Mucosa of descending colon (tissue), 3 donors: ENCODE measurements around the gene CTAG1A. TPM values are rescaled to one million over a fixed set of nuclear protein-coding genes. Genes with fewer than 3 reads are reported as not detected.
"Not testable (repeated sequence)": the region's sequence is repeated elsewhere in the genome, so short reads cannot be mapped to it uniquely, and the experiment has no call there.

Experiments
- ATAC-seq: fragments of 200-7000 bp; cut with Tn5 transposase; one replicate; pipeline ENCODE4 v1.9.1; 2020; ENCODE audit warnings: mild to moderate bottlenecking, moderate library complexity
- DNase-seq, 3 donors: peaks; one replicate each; pipeline ENCODE4 v3.0.0-alpha.2; 2020
- H3K36me3 ChIP-seq: fragments of 200-600 bp; one replicate; pipeline ENCODE4 v1.8.0; 2021; ENCODE audit warnings: low read depth, mild to moderate bottlenecking
- H3K4me1 ChIP-seq: fragments of 200-600 bp; one replicate; pipeline ENCODE4 v1.8.0; 2021; ENCODE audit warnings: low read depth, mild to moderate bottlenecking
- H3K4me3 ChIP-seq: fragments of 200-600 bp; one replicate; pipeline ENCODE4 v1.8.0; 2021; ENCODE audit warnings: mild to moderate bottlenecking
- H3K9me3 ChIP-seq: fragments of 200-600 bp; one replicate; pipeline ENCODE4 v1.8.0; 2021; ENCODE audit warnings: mild to moderate bottlenecking
- intact Hi-C, 2 donors: fragments of 100-400 bp; cut with DNase I in 1 of 2; cut with micrococcal nuclease in 1 of 2; formaldehyde crosslinking; loops; one replicate each; pipeline versions ENCODE4 v1.11.0 to v1.11.1; 2022; cut with DNase I, micrococcal nuclease
- total RNA-seq, 3 donors: library from RNA; stranded (reverse); fragmentation: NEBNext Ultra II Directional in 2 of 3; extraction: Animal tissue kit (Norgen Biotek cat#: 25700) in 2 of 3; gene quantifications; one replicate each; pipeline versions ENCODE4 v1.2.1 to v1.2.4, GENCODE V29; 2021 to 2023
- TF ChIP-seq, protein P1 (sequence below): fragments of 200-600 bp; IDR thresholded peaks from one replicate; pipeline ENCODE4 v1.8.0; 2022; ENCODE audit warnings: antibody characterized with exemption, mild to moderate bottlenecking
- donor health status: DM: no; HTN: no; CAD: no; lungs with moderate emphysema.
- donor health status: DM: no; HTN: no; CAD: no.
- donor health status: DM: no; HTN: yes; CAD: no.

CTAG1A gene
- total RNA-seq, 3 donors from 2014 or later = not detected

GRCh38 chrX:154602226-154602625 is 17.3 kb downstream of the CTAG1A start:
- TF ChIP-seq, protein P1, sequence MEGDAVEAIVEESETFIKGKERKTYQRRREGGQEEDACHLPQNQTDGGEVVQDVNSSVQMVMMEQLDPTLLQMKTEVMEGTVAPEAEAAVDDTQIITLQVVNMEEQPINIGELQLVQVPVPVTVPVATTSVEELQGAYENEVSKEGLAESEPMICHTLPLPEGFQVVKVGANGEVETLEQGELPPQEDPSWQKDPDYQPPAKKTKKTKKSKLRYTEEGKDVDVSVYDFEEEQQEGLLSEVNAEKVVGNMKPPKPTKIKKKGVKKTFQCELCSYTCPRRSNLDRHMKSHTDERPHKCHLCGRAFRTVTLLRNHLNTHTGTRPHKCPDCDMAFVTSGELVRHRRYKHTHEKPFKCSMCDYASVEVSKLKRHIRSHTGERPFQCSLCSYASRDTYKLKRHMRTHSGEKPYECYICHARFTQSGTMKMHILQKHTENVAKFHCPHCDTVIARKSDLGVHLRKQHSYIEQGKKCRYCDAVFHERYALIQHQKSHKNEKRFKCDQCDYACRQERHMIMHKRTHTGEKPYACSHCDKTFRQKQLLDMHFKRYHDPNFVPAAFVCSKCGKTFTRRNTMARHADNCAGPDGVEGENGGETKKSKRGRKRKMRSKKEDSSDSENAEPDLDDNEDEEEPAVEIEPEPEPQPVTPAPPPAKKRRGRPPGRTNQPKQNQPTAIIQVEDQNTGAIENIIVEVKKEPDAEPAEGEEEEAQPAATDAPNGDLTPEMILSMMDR = no peak
- DNase-seq (no peak), ATAC-seq (no peak)
- Histone ChIP-seq H3K4me3 (no peak overlapping the region), H3K4me1 (no peaks in the 10 kb centered on the region), H3K9me3 (no peaks in the 10 kb centered on the region), H3K36me3 (no peaks in the 10 kb centered on the region)
- intact Hi-C loops = no loop called here

DNA sequence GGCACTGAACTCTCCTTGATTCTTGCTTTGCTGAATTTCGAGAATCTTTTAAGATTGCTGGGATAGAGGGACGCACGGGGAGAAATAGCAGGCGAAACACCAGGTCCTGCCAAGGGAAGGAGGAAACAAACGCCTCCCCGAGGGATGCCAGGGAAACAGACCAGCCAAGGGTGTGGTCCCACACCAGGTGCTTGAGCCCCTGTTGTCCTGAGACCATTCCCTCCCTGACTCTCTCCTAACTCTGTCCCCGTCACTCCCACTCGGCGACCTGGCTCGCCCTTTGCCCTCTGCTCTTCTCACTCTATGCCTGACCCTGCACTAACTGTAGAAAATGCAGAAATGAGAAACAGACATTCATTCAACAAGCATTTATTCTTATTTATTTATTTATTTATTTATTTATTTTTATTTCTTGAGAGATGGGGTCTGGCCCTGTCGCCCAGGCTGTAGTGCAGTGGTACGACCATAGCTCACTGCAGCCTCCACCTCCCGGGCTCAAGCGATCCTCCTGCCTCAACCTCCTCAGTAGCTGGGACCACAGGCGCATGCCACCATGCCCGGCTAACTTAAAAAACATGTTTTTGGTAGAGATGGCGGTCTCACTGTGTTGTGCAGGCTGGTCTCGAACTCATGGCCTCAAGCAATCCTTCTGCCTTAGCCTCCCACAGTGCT is 18.0 kb downstream of the CTAG1A start:
- intact Hi-C loops = no loop called here
- TF ChIP-seq, protein P1 = no peak
- H3K36me3 ChIP-seq = no peaks in the 10 kb centered on the region
- DNase-seq (no peak), ATAC-seq (no peak)
- H3K4me3 ChIP-seq = no peak overlapping the region
- H3K4me1 ChIP-seq = no peaks in the 10 kb centered on the region
- H3K9me3 ChIP-seq = no peaks in the 10 kb centered on the region

GRCh38 chrX:154603438-154604430 is 18.8 kb downstream of the CTAG1A start:
- TF ChIP-seq, protein P1 = no peak
- Histone ChIP-seq H3K9me3 (no peaks in the 10 kb centered on the region), H3K36me3 (no peaks in the 10 kb centered on the region), H3K4me1 (no peaks in the 10 kb centered on the region), H3K4me3 (no peak overlapping the region)
- intact Hi-C loops = no loop called here
- DNase-seq = no peak
- ATAC-seq = no peak

DNA sequence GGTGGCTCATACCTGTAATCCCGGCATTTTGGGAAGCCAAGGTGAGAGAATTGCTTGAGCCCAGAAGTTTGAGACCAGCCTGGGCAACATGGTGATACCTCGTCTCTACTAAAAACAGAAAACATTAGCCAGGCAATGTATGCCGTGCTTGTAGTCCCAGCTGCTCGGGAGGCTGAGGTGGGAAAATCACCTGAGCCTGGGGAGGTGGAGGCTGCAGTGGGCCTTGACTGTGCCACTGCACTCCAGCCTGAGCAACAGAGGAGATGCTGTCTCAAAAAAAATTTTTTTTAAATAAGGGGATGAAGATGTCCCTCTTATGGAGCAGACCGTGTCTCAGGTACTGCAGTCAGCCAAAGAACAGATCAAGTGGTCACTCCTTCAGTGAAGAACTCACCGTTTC is 20.6 kb downstream of the CTAG1A start:
- no peaks in the 10 kb centered on the region for H3K9me3 ChIP-seq
- no peaks in the 10 kb centered on the region for H3K4me1 ChIP-seq
- intact Hi-C loops = no loop called here
- H3K36me3 ChIP-seq = no peaks in the 10 kb centered on the region
- no peak for ATAC-seq
- TF ChIP-seq, protein P1 = no peak
- no peak overlapping the region for H3K4me3 ChIP-seq
- no peak for DNase-seq

DNA sequence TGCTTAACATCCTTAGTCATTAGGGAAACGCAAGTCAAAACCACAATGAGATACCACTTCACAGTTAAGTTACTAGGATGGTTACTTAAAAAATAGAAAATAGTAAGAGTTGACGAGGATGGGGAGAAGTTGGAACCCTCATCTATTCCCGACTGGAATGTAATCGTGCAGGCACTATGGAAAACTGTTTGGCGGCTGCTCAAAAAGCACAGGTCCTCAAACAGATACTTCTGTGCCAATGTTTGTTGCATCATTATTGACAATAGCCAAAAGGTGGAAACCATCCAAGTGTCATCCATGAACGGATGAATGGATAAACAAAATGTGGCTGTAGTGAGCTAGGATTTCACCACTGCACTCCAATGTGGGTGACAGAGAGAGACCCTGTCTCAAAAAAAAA is 22.4 kb downstream of the CTAG1A start:
- DNase-seq (no peak), ATAC-seq (no peak)
- H3K36me3 ChIP-seq = no peaks in the 10 kb centered on the region
- H3K9me3 ChIP-seq = no peaks in the 10 kb centered on the region
- H3K4me1 ChIP-seq = no peaks in the 10 kb centered on the region
- H3K4me3 ChIP-seq = no peak overlapping the region
- intact Hi-C loops = no loop called here
- TF ChIP-seq, protein P1 = no peak

GRCh38 chrX:154607976-154608375 is 23.0 kb downstream of the CTAG1A start:
- ATAC-seq, intact Hi-C loops, H3K4me1 ChIP-seq, H3K4me3 ChIP-seq, H3K9me3 ChIP-seq, DNase-seq, H3K36me3 ChIP-seq: not testable (repeated sequence)

GRCh38 chrX:154608823-154609222 is 23.9 kb downstream of the CTAG1A start:
- H3K9me3 ChIP-seq, ATAC-seq, intact Hi-C loops, DNase-seq, H3K4me3 ChIP-seq, H3K36me3 ChIP-seq, H3K4me1 ChIP-seq: not testable (repeated sequence)

DNA sequence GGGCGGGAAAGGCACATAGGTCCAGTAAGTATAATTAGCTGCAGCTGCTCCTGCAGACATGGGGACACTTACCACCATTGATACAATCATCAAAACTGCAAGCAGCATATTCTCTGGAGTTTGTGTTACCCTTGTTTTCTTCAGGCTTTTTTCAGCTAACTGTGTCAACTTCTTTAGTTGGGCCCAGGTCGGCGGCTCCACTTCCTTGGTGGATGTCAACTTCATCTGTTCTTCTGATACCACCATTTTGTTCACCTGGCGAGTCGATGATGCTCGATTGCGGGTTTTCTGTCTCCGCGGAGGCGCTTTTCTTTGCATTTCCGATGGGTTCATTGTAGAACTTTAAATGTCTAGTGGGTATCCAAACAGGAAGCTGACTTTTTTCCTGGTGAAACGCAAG is 26.2 kb downstream of the CTAG1A start:
- H3K36me3 ChIP-seq, H3K9me3 ChIP-seq, intact Hi-C loops, DNase-seq, H3K4me1 ChIP-seq, H3K4me3 ChIP-seq, ATAC-seq: not testable (repeated sequence)

DNA sequence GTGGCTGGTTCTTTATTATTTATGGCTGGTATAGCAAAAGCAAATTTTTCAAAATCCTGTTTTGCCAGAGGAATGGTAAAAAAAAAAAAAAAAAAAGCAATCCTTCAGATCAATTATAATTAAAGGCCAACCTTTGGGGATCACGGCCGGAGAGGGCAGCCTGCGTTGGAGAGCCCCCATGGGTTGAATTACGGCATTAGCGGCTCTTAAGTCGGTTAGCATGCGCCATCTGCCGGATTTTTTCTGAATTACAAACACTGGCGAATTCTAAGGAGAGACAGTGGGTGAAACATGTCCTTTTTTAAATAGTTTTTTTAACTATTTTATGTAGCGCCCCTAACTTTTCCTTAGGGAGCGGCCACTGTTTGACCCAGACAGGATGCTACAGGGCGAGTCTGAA is 28.7 kb downstream of the CTAG1A start:
- intact Hi-C loops, H3K4me3 ChIP-seq, H3K36me3 ChIP-seq, DNase-seq, H3K4me1 ChIP-seq, ATAC-seq, H3K9me3 ChIP-seq: not testable (repeated sequence)
